ENCODE results near the gene TTLL3.

Gene TTLL3

GRCh38 chr3:9786825-9787669 is 23.0 kb upstream of the TTLL3 start:
- H3K4me3 ChIP-seq (ENCODE audit: low read depth, low read length): no peak overlapping the region
- DNase-seq (ENCODE audit: low read depth): no peak
- peak; percentile 59 for TF ChIP-seq CTCF (IDR thresholded peaks at IDR 0.05; ENCODE audit: low read depth, low read length, missing control alignments)

- TF ChIP-seq CTCF (IDR thresholded peaks at IDR 0.05; ENCODE audit: low read depth, low read length, missing control alignments): no peak
- no peak overlapping the region for H3K4me3 ChIP-seq (ENCODE audit: low read depth, low read length)
- no peak for DNase-seq (ENCODE audit: low read depth)
Measured at GRCh38 chr3:9787714-9788113, 22.3 kb upstream of the TTLL3 start.

DNA sequence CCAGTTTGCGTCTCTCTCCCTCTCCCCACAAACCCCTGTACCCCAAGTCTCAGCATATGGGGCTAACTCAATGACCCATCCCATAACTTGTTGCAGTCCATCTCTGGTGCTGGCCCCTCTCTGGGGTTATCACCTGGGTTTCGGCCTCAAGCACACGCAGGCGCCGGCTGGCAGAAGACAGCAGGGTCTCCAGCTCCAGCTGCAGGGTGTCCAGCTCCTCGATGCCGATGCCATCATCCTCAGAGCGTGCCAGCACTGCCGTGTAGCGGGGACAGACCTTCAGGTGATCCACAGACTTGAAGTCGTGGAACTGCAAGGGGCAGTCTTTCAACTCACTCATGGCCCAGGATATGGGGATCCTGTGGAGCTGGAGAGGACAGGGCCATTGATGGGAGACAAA is 18.9 kb upstream of the TTLL3 start:
- TF ChIP-seq CTCF (IDR thresholded peaks at IDR 0.05; ENCODE audit: low read depth, low read length, missing control alignments): no peak
- H3K4me3 ChIP-seq (ENCODE audit: low read depth, low read length): peak overlapping the region; percentile 64
- no peak for DNase-seq (ENCODE audit: low read depth)

- peak overlapping the region; percentile 64 for H3K4me3 ChIP-seq (ENCODE audit: low read depth, low read length)
- no peak for DNase-seq (ENCODE audit: low read depth)
- no peak for TF ChIP-seq CTCF (IDR thresholded peaks at IDR 0.05; ENCODE audit: low read depth, low read length, missing control alignments)
Measured at GRCh38 chr3:9791790-9792404, 18.2 kb upstream of the TTLL3 start.

- peak within 1 kb of the TSS; percentile 64 for H3K4me3 ChIP-seq (ENCODE audit: low read depth, low read length)
- DNase-seq (ENCODE audit: low read depth): peak; percentile 93
- TF ChIP-seq CTCF (IDR thresholded peaks at IDR 0.05; ENCODE audit: low read depth, low read length, missing control alignments): peak; percentile 25
Measured at GRCh38 chr3:9792405-9793160, 17.5 kb upstream of the TTLL3 start, which contains the start of the genes ARPC4 and TADA3. Gene ARPC4 (plus strand): TSS chr3:9793082. CDS start chr3:9793122, 40 bp downstream. Gene TADA3 (minus strand): TSS chr3:9792473. CDS start chr3:9791466, 1,007 bp downstream.

DNA sequence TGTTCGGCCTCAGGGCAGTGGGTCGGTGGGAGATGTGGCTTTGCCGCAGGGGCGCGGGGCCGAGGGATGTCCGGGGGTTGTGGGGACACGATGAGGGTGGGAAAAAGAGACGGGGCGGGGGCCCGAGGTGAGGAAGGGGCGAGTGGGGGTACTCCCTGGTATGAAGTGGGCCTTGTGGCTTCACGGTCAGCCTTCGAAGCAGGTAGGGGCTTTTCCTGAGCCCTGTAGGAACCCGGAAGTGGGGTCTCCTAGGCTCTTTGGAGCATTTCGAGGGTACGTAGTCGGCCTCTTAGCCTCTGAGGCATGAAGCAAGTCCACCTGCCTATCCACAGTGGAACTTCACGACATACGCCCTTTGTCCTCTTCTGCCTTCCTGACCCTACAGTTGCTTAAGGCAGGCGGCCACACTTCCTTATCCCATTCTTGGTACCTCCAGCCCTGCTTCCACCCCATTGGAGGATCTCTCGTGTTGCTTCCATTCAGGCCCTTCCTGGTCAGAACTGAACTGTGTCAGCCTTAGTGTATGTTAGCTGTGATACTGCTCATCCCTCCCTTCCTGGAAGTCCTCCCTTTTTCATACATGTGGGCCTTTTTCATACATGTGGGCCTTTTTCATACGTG is 16.8 kb upstream of the TTLL3 start:
- DNase-seq (ENCODE audit: low read depth): no peak
- TF ChIP-seq CTCF (IDR thresholded peaks at IDR 0.05; ENCODE audit: low read depth, low read length, missing control alignments): no peak
- H3K4me3 ChIP-seq (ENCODE audit: low read depth, low read length): peak overlapping the region; percentile 64

All from GM12864 (cell line).